GM10266 (cell line): Measurements from ENCODE around the gene TMEM45A.

Source experiments
- DNase-seq: peaks from one replicate; pipeline ENCODE4 v3.0.0; 2012; ENCODE audit errors: extremely low spot score
- TF ChIP-seq, protein P1 (sequence below): IDR thresholded peaks from 2 replicates; pipeline ENCODE4 v1.5.1; 2012; ENCODE audit warnings: mild to moderate bottlenecking, low read depth; ENCODE audit not compliant: control insufficient read depth, insufficient read depth; ENCODE audit errors: missing control alignments

Gene TMEM45A

DNA sequence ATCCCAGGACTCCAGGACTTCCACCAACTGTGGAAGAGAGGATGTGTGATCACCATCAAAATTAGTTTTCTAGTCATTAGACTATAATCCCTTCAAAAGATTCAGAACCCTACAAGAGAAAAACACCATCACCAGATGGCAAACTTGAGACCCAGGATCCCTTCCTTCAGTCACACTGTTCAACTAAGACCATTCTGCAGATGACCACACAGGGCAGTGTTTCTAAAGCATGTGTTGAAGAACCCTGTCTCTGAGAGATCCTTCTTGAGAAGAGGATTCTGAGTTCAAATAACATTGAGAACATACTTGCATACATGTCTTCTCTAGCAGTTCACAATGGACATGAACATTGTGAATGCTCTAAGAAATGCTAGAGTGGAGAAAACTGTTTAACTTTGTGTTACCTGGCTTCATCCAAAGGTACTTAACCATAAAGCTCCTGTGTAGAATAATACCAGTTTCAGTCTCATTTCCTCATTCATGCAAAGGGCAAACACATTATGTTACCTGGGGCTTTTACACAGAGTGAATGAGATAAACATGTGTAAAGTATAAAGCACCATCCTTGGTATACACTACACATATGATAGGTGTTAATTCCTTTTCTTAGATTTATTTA, 114.6 kb downstream of the TMEM45A start:
- no peak for DNase-seq
- TF ChIP-seq, protein P1, sequence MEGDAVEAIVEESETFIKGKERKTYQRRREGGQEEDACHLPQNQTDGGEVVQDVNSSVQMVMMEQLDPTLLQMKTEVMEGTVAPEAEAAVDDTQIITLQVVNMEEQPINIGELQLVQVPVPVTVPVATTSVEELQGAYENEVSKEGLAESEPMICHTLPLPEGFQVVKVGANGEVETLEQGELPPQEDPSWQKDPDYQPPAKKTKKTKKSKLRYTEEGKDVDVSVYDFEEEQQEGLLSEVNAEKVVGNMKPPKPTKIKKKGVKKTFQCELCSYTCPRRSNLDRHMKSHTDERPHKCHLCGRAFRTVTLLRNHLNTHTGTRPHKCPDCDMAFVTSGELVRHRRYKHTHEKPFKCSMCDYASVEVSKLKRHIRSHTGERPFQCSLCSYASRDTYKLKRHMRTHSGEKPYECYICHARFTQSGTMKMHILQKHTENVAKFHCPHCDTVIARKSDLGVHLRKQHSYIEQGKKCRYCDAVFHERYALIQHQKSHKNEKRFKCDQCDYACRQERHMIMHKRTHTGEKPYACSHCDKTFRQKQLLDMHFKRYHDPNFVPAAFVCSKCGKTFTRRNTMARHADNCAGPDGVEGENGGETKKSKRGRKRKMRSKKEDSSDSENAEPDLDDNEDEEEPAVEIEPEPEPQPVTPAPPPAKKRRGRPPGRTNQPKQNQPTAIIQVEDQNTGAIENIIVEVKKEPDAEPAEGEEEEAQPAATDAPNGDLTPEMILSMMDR: no peak

DNA sequence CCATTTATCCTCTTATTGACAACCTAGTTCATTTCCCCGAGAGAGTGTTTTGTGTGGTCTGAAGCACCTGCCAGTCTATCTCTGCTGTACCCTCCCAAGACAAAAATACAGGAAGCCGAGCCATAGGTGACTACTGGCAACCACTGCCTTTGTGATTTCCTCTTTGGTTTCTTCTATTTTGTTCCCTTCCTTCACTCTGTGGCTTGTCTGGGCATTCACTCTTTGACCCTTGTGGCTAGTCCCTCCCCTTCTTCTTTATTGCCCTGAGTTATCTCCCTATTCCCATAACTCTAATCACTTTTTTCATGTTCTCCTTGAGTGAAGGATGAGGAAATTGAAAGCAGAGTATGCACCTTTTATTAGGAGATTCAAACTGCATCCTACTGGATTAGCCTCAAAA, 116.9 kb downstream of the TMEM45A start, which contains the start of gene ADGRG7:
ADGRG7 (plus strand) TSS at position 297 of the 400 bp plus-strand sequence. CDS start 256 bp downstream, outside the sequence.
- TF ChIP-seq, protein P1: no peak
- no peak for DNase-seq

DNA sequence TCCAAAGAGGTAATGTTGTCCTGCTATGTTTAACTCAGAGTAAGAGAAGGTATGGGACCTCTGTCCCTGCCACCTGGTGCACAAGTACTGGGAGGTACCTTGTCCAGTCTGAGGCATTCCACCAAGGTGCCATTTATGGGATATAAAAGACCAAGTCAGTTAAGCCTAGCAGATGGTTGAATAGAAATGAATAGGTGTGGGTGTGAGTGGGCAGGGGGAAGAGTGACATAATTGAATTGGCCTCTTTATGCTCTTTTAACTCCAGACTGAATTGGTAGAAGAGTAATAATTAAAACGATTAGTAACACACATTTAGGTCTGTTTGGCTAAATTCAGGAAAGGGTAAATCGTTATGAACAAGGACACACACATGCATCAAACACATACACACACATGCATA, 117.5 kb downstream of the TMEM45A start:
- TF ChIP-seq, protein P1: no peak
- no peak for DNase-seq

DNA sequence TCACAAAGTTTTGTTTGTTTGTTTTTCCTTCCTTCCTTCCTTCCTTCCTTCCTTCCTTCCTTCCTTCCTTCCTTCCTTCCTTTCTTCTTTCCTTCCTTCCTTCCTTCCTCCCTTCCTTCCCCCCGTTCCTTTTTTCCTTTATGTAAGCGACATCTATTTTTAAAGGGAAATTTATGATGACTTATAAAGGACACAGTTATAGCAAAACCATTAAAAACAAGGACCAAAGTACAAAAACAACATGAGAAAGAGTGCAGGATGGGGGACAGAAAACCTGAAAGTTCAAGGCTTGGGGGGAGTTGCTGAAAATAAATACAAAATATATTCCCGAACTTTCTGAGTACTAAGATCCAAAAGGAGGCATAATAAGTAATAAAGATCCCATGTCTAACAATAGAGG, 118.8 kb downstream of the TMEM45A start:
- TF ChIP-seq, protein P1: no peak
- no peak for DNase-seq

DNA sequence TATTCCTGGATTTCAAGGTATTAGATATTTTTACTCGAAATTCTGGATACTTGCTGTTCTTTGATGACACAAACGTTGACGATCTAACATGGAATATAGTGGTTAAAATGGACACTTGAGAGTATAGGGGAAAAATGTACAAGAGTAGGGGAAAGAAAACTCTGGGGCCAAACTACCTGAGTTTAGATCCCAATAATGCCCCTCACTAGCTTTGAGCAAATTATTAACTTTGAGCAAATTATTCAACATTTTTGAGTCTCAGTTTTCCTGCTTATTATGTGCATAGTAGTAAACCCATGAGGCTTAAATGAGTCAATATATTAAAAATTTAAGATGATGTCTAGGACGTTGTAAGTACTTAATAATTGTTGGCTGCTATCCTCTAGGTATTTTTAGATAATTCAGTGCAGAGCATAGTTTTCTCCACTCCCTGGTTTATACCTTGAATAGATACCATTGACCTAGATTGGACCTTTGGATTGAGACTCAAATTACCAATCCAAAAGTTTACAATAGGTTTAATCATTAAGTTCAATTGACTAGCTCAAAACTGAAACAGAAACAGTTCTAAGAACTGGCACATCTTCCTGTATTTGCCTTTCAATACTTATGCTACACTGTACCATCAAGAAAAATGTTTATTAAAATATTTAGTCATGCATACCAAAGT, 121.4 kb downstream of the TMEM45A start:
- DNase-seq: no peak
- TF ChIP-seq, protein P1: no peak

DNA sequence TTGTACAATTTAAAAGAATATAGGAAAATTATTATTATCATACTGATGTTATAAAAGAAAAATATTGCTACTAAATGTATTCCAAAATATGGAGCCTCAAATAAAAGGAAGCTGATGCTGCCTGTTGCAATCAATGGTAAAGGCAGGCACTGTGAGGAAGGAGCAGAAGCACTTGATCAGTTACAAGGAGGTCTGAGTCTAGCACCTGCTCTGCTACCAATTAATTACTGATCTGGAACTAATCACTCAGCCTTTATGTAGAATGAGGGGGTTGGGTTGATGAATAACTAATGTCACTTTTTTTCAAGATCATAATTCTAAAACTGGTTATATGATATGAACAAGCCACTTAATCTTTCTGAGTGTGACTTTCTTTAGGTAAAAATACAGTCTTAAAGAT, 122.5 kb downstream of the TMEM45A start:
- TF ChIP-seq, protein P1: no peak

DNA sequence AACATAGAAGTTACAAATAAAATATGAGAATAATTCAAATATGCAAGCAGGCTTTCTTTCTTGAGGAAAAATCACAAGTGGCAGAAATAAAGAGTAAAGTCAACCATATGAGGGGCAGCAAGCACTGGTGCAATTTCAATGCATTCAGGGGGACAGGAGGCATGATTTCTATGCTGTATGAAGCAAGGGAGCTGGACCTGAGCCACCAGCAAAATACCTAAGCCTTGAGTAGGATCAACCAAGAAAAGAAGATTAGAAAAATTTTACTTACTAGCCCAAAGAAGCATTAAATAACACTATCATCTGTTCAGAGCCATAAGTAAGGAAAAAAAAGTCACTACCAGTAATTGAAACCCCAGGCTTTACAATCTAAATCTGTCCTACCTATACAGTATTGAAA, 123.3 kb downstream of the TMEM45A start:
- no peak for DNase-seq
- TF ChIP-seq, protein P1: no peak

More for the DNA sequence above, 122.5 kb downstream of the TMEM45A start:
- DNase-seq: no peak
